GM20431 (cell line): Measurements from ENCODE around the gene APOL2.
"Not testable (repeated sequence)": the region's sequence is repeated elsewhere in the genome, so short reads cannot be mapped to it uniquely, and the experiment has no call there.

Source experiments
- in situ Hi-C: fragments of 300-500 bp; cut with MseI, MboI; formaldehyde crosslinking; loops from one replicate; pipeline ENCODE4 v1.15.0; 2020; ENCODE audit warnings: low sequenced_read_pairs; ENCODE audit not compliant: unreplicated experiment

APOL2 gene

DNA sequence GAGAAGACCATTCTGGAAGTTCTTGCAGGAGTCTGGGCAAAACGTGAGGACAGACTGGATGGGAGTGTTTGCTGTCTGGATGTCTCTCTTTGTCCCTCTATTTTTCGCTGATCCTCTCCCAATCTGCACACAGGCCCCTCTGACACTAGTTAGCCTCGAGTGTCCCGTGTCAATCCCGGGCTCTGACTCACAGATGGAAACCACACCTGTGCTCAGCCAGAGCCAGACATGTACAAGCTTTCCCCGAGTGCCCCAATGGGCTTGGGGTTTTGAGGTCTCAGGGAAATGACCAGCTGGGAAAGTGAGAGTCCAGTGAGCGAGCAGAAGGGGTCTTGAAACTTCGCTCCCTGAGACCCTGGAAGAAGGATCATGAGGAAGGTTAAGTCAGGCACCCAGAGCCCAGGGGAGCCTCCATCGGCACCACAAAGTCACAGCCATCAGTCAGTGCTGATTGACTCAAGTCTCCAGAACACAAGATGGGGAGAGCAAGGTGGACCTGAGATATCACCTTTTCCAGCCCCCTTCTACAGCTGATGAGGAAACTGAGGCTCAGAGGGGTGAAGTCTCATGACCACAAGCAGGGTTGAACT is 13.9 kb downstream of the APOL2 start:
- in situ Hi-C loops = no loop called here

DNA sequence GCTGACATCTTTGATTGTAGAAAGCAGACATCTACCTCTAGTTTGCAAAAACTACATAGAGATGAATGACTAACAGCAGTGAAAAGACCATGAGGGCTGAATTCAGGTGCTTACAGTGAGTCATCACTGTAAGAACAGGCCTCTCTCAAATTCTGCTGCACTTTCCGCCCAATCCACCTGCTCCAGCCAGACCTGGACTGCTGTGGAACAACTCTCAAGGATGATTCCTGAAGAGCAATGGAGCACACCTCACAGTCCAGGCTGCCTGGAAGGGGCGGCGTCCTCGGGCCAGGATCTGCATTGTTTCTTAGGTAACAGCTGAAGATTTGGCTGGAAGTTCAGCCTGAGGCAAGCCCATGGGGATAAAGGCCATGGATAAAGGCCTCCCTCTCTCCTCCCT is 15.1 kb downstream of the APOL2 start:
- in situ Hi-C loops = no loop called here

DNA sequence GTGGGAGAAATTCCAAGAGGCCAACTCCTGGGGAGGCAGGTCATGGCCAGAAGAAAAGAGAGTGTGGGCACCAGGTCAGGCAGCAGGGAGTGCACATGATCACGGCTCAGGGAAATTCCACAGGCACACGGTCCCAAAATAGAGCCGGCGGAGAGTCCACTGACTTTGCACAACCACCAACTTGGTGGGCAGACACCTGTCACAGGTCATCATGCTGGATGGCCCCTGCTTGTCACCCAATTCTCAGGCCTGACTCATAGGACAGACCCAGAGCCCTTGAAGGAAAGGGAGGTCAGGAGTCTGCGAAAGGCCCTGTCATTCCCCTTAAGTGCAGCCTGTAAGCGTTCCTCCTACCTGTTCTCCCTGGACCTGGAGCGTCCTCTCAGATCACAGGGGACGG is 15.8 kb downstream of the APOL2 start:
- in situ Hi-C loops = no loop called here

DNA sequence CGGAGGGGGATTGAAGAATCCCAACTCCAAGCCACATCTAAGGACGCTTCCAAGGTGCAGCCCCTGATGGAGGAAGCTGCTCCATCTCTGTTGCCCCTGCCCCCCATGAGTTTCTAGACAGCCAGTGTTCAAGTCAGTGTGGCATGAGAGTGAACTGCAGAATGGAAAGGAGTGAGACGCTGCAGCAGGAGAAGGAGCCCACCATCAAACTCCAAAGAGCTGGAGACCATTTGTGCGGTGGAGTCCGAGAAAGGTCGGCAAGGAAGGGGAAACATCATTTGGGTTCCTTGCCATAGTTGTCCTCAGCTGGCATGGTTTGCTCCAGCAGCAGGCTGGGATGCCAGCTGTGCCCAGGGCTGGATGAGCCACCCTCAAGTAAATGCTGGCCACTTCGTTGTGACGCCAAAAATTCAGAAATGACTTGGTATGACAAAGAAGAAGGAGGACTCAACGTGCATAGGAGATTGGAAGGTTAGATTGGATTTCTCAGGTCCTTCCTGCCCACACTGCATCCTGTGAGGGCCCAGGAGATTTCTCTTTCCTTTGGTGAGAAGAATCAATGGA is 16.4 kb downstream of the APOL2 start:
- in situ Hi-C loops = no loop called here

DNA sequence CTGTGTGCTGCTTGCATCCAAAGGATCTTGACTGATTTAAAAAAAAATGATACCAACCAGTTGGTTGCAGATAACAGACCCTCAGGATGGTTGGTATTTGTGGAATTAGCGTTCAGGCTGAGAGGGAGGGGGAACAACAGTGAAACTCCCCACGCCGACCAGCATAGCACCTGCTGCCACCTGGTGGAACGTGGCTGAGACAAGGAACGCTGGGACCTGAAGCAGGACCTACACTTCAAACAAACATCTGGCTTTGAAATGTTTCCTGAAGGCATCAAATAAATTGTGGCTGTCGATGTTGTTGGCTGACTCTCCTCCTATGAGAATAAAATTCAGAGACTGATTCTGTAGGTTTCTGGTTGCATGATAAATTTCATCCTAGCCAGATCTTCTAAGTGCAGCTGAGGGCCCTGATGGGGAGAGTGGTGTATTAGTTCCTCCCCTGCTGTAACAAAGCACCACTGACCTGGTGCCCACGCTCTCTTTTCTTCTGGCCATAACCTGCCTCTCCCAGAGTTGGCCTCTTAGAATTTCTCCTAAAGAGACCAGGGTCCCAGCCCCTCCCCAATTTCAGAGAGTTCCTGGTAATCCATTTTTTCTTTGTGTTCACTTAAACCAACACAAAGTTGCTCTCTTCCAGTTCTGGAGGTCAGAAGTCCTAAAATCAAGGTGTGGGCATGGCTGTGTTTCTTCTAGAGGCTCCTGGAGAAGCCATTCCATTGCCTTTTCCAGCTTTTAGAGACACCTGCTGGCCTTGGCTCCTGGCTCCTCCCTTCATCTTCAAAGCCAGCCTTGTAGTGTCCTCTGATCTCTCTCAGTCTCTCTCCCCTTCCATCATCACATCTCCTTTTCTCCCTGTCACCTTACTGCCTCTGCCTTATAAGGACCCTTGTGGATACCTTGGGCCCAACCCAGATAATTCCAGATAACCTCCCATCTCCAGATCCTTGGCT is 17.3 kb downstream of the APOL2 start:
- in situ Hi-C loops = no loop called here

DNA sequence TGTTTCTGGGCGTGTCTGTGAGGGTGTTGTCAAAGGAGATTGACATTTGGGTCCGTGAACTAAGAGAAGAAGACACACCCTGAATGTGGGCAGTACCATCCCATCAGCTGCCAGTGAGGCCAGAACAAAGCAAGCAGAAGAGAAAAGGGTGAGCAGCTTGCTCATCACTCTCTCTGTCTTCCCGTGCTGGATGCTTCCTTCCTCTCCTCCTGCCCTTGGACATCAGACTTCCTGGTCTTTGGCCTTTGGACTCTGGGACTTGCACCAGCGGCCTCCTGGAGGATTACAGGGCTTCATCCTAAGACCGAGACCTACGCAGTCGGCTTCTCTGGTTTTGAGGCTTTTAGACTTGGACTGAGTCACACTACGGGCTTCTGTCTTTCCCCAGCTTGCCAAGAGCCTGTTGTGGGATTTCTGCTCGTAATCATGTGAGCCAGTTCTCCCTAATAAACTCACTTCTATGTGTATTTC is 18.8 kb downstream of the APOL2 start:
- in situ Hi-C loops = no loop called here

DNA sequence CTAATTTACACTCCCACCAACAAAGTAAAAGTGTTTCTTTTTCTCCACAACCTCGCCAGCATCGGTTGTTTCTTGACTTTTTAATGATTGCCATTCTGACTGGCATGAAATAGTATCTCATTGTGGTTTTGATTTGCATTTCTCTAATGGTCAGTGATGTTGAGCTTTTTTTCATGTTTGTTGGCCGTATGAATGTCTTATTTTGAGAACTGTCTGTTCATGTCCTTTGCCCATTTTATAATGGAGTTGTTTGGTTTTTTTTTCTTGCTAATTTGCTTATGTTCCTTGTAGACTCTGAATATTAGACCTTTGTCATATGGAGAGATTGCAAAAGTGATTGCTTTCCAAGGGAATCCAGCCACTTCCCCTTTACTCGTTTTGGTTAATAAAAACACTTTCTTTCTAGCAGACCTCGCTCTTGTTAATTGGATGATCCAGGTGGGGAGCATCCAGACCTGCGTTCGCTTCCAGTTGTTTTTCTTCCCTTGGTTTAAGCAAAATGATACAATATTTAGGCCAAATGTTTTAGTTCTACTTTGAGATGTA is 20.6 kb downstream of the APOL2 start:
- in situ Hi-C loops = no loop called here

DNA sequence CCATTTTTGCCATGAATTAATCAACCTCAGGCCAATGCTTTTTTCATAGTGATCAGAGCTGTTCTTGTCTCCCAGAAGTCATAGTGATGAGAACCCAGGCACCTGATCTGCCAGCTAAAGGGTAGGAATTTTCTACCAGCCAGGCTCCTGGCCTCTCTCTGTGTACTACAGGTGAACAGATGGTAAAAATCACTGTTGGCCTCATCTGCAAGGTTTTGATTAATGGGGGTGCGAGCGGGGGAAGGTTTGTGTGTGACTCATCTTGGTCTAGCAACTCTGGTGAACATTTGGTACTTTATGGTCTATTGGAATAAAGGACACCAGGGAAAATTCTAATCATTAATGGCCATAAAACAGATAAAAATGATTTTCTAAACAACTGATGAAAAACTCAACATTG is 23.3 kb downstream of the APOL2 start:
- in situ Hi-C loops = no loop called here

DNA sequence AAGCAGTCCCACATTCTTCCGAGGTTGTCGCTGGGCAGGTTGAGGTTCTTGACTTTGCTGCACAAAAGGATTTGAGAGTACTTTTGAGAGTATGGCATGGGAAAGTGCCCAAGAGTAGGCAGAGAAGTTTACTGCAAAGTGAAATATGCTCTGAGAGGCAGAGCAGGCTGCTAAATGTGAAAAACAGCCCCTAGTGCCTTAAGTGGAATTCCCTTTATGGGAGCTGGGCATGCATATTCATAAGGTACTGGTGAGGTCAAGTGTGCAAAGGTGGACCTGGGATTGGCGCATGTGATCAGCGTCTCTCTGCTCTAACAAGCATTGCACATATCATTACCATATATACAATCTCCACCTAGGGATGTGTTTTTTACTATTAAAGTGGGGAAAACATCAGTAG is 25.7 kb downstream of the APOL2 start:
- in situ Hi-C loops = no loop called here

DNA sequence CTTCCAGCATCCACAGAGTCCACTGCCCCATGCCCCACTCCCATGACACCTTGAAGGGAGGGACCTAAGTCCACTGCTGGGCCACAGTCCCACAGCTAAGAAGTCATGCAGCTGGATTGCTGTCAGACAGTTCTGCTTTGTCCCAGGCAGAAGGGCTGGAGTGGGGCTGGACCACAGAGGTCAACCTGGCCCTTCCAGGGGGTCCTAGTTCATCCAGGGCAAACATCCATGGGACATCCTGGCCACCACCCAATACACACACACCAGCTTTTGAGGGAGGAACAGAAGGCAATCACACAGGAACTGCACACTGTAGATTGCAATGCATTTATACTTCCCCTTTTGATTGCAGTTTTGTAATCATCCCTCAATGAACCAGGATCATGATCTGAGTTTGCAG is 26.4 kb downstream of the APOL2 start:
- in situ Hi-C loops = no loop called here

DNA sequence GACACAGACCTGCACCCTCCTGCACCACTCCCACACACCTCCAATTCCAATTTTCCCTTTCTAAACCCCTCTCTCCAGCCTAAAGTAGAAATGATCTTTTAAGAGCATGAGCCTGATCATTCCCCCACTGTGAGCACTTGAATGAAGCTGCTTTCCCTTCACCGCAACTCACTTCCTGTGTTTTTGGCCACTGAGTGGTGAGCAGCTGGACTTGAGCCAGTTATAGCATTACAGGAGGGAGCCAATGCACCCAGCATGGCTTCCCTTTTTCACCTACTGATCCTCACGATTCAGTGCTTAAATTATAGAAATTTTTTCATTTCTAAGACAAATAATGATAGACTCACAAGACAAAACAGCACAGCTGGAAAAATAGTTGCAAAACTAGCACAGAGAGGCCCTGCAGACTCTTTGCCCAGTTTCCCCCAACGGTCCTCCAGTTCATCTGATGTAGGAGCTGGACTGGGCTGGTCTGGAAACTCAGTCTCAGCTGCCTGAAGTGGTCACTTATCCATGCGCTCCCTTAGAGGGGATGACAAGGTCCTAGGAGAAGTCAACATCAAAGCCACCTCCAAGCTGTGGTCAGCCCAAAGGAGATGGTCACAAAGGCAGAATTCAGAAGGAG is 28.0 kb downstream of the APOL2 start:
- in situ Hi-C loops = no loop called here

DNA sequence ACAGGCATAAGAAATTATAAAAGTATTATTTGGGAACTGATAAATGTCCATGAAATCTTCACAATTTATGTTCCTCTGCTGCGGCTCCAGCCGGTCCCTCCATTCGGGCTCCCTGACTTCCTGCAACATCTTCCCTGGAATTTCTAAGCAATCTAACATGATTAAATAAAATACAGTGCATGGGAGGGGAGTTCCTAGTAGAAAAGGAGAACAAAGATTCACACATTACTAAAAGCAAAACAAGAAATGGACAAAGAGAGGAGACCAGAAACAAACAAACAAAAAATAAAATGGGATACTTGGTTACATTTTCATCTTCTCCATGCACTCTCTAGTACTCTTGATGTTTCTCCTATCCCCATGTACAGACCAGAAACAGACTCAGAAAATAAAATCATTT is 29.1 kb downstream of the APOL2 start:
- in situ Hi-C loops = no loop called here

DNA sequence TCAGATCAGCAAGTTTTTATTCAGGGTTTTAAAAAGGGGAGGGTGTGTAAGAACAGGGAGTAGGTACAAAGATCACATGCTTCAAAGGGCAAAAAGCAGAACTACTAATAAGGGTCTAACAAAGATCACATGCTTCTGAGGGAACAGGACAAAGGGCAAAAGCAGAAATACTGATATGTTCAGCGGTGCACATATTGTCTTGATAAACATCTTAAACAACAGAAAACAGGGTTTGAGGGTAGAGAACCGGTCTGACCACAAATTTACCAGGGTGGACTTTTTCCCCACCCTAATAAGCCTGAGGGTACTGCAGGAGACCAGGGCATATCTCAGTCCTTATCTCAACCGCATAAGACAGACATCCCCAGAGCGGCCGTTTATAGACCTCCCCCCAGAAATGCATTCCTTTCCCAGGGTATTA is 29.8 kb downstream of the APOL2 start:
- in situ Hi-C loops = not testable (repeated sequence)

DNA sequence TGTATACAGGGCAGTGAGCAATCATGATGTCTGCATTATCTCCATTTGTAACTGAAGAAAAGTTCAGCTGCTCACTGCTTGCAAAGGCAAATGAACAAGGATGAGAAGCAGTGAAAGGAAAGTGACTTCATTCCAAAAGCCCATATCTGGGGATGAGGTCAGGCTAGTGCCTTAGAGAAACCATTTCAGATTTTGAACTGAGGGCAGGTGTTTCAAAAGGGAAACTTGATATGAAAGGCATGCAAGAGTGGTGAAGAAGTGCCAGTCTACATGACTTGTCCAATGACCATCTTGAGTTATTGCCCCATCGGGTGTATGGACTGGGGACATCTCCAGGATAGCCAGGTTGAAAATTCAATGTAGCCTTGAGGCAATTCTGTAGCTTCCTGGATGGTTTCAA is 30.4 kb downstream of the APOL2 start:
- in situ Hi-C loops = no loop called here

DNA sequence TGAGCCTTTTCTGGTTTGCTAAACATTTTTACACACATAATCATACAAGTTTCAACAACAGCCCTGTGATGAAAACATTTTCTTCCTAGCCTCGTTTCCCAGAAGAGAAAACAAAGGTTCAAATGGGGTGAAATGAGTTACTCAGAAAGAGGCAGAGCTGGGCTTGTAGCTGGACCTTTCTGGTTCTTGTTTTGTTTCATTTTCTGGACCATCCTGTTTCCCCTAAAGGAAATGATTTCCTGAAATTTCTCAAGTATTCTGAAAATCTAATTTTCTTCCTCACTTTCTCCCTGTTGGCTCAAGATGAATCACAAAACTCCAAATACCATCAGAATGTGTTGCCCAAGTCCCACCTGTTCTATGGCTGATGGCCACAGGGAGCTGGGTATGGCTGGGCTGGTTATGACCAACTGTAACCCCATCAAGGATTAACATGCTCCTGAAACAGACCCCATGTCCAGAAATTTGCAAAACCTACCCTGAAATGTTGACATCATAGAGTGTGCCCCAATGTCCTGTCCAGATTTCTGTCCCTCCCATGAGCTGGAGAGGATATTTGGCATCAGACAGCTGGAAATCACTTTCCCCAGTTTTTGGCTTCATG is 31.1 kb downstream of the APOL2 start:
- in situ Hi-C loops = no loop called here

DNA sequence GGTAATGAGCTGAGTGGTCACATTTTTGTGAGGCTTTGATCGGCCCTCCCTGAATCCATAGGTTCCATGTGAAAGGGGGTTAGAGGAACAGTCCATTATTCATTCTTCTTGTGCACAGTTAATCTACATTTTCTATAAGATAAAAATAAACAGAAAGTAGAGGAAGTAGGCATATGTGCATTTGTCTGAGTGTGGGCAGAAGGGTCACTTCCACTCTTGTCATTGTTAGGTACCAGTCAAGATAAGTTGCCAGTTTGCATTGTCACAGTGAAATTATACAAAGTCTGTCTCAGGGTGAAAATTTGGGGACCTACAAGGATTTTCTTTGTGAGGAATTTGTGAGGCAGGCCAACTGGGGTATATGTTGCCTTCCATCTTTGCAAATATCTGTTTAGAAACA is 33.1 kb downstream of the APOL2 start:
- in situ Hi-C loops = no loop called here

DNA sequence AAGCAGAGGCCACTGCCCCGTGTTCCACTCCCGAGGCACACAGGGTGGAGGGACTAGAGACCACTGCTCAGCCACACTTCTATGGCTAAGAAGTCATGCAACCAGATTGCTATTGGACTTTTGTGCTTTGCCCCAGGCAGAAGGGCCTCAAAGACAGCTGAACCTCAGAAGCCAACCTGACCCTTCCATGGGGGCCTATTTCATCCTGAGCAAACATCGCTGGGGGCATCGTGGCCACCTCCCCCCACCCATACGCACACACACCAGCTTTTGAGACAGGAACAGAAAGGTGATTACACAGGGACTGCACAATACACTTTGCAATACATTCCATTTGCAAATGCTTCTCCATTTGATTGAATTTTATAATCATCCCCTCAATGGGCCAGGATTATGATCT is 33.8 kb downstream of the APOL2 start:
- in situ Hi-C loops = not testable (repeated sequence)

DNA sequence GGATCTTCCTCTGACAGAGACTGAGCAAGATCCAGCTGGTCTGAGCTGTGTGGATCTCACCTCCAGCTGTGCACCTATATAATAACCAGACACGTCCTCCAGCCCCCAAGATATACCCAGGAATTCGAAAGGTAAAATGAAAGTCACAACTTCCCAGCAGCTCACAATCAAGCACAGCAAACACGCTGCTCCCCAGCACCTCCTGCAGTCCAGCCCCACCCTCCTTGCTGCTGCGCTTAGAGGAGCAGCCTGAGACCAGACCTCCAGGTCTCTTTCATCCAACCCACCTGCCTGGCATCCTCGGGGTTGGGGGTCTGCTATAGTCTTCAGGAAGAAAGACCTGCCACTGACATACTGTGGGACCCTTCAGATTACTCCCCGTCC is 34.7 kb downstream of the APOL2 start:
- in situ Hi-C loops = no loop called here

DNA sequence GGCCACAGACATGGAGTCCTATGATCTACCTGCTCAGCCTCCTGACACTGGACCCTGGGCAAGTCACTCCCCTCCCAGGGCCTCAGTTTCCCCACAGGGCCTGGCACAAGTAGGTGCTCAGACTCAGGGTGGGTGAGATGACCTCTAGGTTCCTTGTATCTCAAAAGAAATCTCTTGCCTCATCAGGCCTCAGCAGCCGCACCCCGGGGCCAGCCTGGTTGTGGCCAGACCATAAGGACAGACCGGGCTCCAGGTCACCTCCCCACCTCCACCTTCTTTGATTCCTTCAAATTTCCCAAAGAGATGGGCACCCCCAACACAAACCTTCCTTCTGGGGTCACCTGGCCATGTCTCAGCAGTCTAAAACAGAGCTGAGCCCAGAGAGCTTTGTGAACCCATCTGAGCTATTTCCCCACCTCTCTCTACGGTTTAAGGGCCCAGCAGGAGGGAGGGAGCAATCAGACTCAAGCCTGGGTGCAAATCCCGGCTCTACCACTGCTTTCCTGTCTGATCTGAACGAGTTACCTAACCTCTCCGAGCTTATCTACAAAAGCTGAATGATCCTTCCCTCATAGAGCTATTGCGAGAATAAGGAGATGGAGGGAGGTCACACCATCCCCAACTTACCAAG is 35.2 kb downstream of the APOL2 start:
- in situ Hi-C loops = no loop called here

DNA sequence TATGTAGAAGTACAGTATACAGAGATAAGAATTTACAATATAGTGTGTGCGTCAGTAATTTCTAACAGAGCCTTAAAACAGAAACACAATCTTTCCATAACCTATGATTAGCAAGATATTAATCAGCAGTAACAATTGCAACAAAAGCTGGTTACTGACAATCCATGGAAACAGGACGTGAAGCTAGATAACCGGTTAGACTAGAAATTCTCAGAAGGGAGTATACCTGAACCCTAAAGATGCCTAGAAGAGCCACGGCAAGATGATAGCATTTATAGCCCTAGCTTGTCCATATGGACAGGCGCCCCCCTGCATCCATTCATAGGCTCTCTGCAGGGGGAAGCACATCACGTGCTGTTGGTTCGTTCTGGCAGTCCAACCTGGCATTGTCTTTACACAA is 35.9 kb downstream of the APOL2 start:
- in situ Hi-C loops = not testable (repeated sequence)
